Uterus (tissue), 4 donors: ENCODE data around the gene SIT1. TPM values are rescaled to one million over a fixed set of nuclear protein-coding genes. Genes with fewer than 3 reads are reported as not detected.

ENCODE experiments used
- DNase-seq, 2 donors: peaks; one replicate each; pipeline ENCODE4 v3.0.0-alpha.2; 2019 to 2020
- H3K27ac ChIP-seq, 2 donors: fragments of 200-600 bp; sonication (generic); 1 replicate in 1 of 2; 2 replicates in 1 of 2; pipeline ENCODE4 v1.5.1; 2016 to 2018
- H3K27me3 ChIP-seq, 2 donors: fragments of 200-600 bp; sonication (generic); one replicate each; pipeline ENCODE4 v1.5.1; 2018 to 2019; ENCODE audit warnings: control low read depth in 1 of 2
- H3K36me3 ChIP-seq, 2 donors: fragments of 200-600 bp; sonication (generic); one replicate each; pipeline ENCODE4 v1.5.1; 2019; ENCODE audit warnings: control low read depth in 1 of 2
- H3K4me1 ChIP-seq, 2 donors: fragments of 200-600 bp; sonication (generic); one replicate each; pipeline ENCODE4 v1.5.1; 2018 to 2019; ENCODE audit warnings: control low read depth in 1 of 2
- H3K4me3 ChIP-seq, 2 donors: fragments of 200-600 bp; sonication (generic); 1 replicate in 1 of 2; 2 replicates in 1 of 2; pipeline ENCODE4 v1.5.1; 2018 to 2019; ENCODE audit warnings: mild to moderate bottlenecking in 1 of 2
- H3K9me3 ChIP-seq, 2 donors: fragments of 200-600 bp; sonication (generic); one replicate each; pipeline ENCODE4 v1.5.1; 2019; ENCODE audit warnings: control low read depth in 1 of 2
- POLR2A ChIP-seq, 2 donors: fragments of 450-650 bp; IDR thresholded peaks; one replicate each; pipeline ENCODE4 v1.6.1; 2016; ENCODE audit warnings: antibody characterized with exemption in 2 of 2, mild to moderate bottlenecking in 1 of 2, moderate library complexity in 1 of 2
- intact Hi-C: fragments of 100-400 bp; cut with DNase I; formaldehyde crosslinking; loops from one replicate; pipeline ENCODE4 v1.15.1; 2023; ENCODE audit warnings: low total_unique reads
- total RNA-seq, 4 donors: library from RNA; depleted of rRNA in 3 of 4; stranded (reverse); fragments of >200 nt in 3 of 4; gene quantifications; one replicate each; pipeline versions ENCODE4 v1.1.0 to v1.2.4, GENCODE V29; 2014 to 2023
- TF ChIP-seq, protein P1 (sequence below), 4 experiments: fragments of 200-600 bp in 2 of 4; fragments of 450-650 bp in 2 of 4; sonication (generic) in 2 of 4; IDR thresholded peaks; one replicate each; pipeline ENCODE4 v1.5.1; 2016 to 2019; ENCODE audit warnings: antibody characterized with exemption in 4 of 4, mild to moderate bottlenecking in 2 of 4, moderate library complexity in 1 of 4
- donor health status: DM: yes; HTN: yes; CAD: no.

The SIT1 gene, protein sequence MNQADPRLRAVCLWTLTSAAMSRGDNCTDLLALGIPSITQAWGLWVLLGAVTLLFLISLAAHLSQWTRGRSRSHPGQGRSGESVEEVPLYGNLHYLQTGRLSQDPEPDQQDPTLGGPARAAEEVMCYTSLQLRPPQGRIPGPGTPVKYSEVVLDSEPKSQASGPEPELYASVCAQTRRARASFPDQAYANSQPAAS
- total RNA-seq: under 1 TPM in 2 of 4 donors, not detected in 2; 0.21 to 0.51 TPM

DNA sequence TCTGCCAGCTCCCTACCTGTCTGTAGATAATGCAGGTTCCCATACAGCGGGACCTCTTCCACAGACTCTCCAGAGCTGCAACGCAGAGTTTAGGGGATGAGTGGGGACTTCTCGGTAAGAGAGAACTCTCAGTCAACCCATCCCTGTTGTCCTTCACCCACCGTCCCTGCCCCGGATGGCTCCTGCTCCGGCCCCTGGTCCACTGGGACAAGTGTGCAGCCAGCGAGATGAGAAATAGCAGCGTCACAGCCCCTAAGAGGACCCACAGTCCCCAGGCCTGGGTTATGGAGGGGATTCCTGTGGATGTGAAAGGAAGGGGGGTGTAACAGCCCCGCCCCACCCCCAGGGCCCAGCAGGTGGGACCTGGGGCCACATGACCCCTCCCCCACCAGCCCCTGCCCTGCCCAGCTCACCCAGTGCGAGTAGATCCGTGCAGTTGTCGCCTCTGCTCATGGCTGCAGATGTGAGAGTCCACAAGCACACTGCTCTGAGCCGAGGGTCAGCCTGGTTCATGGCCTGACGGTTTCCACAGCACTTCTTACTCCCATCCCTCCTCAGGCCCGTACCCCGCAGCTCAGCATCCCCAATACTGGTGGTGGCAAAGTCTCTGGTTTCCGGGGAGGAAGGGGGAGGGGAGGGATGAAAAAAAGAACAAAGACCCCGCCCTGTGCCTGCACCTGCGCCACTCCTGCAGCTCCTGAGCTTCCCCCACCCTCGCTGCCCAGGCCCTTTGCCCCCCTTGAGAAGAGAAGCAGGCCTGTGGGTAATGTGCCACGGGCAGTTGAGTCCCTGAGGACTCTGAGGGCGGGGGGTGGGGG lies at the start of gene SIT1:
Gene SIT1 (minus strand): TSS at position 591 of the 818 bp plus-strand sequence. CDS start 78 bp downstream, at position 513.
- TF ChIP-seq, protein P1, sequence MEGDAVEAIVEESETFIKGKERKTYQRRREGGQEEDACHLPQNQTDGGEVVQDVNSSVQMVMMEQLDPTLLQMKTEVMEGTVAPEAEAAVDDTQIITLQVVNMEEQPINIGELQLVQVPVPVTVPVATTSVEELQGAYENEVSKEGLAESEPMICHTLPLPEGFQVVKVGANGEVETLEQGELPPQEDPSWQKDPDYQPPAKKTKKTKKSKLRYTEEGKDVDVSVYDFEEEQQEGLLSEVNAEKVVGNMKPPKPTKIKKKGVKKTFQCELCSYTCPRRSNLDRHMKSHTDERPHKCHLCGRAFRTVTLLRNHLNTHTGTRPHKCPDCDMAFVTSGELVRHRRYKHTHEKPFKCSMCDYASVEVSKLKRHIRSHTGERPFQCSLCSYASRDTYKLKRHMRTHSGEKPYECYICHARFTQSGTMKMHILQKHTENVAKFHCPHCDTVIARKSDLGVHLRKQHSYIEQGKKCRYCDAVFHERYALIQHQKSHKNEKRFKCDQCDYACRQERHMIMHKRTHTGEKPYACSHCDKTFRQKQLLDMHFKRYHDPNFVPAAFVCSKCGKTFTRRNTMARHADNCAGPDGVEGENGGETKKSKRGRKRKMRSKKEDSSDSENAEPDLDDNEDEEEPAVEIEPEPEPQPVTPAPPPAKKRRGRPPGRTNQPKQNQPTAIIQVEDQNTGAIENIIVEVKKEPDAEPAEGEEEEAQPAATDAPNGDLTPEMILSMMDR (IDR thresholded peaks at IDR 0.05): no peak
- no peak for TF ChIP-seq POLR2A (IDR thresholded peaks at IDR 0.05)
- no peak within 1 kb of the TSS for H3K4me3 ChIP-seq
- DNase-seq: no peak
- H3K27ac ChIP-seq: no peak within 1 kb of the TSS
- no peaks in the 10 kb centered on the region for H3K4me1 ChIP-seq
- no peaks in the 10 kb centered on the region for H3K9me3 ChIP-seq
- intact Hi-C loops: no loop called here
- H3K27me3 ChIP-seq: no peaks in the 10 kb centered on the region
- H3K36me3 ChIP-seq: no peaks in the 10 kb centered on the region

DNA sequence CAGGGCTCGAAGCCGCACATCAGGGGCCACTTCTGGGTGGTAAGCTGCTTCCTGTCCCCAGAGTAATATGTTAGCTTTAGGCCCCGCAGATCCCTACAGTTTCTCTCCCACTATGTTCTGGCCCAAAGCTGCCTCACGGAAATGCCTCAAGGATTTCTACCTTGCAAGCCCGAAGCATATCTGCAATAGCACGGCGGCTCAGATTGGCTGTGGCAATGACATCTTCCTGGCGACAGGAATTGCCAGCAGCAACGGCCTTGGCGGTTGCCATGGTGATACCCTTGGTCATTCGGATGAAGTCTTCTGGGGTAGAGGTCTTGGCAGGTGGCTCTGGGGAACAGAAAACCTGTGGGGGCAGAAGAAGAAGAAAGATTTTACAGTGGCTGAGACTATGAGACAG lies 49.3 kb upstream of the SIT1 start:
- no peak for DNase-seq
- intact Hi-C loops: no loop called here
- Histone ChIP-seq H3K27ac (no peak overlapping the region), H3K36me3 (no peaks in the 10 kb centered on the region), H3K9me3 (no peaks in the 10 kb centered on the region), H3K4me1 (no peaks in the 10 kb centered on the region), H3K27me3 (no peaks in the 10 kb centered on the region), H3K4me3 (no peak overlapping the region)
- TF ChIP-seq POLR2A (IDR thresholded peaks at IDR 0.05): no peak
- TF ChIP-seq, protein P1 (IDR thresholded peaks at IDR 0.05): no peak

DNA sequence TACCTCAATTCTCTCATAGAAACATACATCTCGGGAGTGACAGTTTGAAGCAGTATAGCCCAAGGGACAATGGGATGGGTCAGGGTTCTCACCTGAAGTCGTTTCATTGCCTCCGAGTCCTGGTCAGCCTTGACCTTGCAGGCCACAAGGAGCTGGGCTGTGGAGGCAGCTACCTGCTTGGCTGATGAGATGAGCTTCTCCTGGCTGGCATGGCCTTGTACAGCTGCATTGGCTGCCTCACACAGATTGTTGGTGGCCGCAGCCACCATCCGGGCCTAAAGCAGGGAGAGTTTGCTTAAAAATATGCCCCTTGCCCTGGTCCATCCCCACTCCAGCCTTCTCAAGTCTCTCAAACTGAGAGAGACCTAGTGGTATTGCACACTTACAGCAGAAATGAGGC lies 47.5 kb upstream of the SIT1 start:
- DNase-seq: no peak
- Histone ChIP-seq H3K9me3 (no peaks in the 10 kb centered on the region), H3K27me3 (no peaks in the 10 kb centered on the region), H3K27ac (peak overlapping the region in 1 of 2 donors; percentile 62), H3K36me3 (no peaks in the 10 kb centered on the region), H3K4me1 (no peaks in the 10 kb centered on the region), H3K4me3 (no peak overlapping the region)
- TF ChIP-seq, protein P1 (IDR thresholded peaks at IDR 0.05): no peak
- TF ChIP-seq POLR2A (IDR thresholded peaks at IDR 0.05): no peak
- intact Hi-C loops: no loop called here

DNA sequence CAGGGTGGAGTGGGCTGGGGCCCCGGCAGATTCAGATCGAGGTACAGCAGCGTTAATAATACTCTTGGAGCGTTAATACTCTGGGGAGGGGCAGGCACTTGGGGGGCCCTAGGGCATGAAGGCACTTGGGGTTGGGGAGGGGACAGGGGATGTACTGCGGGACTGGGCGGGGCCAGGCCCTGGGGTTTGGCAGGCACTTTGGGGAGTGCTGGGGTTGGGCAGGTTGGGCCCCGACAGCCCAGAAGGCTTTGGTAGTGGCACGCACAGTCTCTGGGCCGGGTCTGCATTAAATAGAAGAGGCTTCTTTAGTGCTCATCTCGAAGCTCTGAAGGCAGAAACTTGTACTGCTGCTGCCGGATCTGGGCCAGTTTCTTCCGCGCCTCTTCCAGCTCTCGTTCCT lies 46.8 kb upstream of the SIT1 start:
- TF ChIP-seq, protein P1 (IDR thresholded peaks at IDR 0.05): no peak
- TF ChIP-seq POLR2A (IDR thresholded peaks at IDR 0.05): no peak
- H3K4me1 ChIP-seq: no peaks in the 10 kb centered on the region
- no peaks in the 10 kb centered on the region for H3K9me3 ChIP-seq
- intact Hi-C loops: no loop called here
- no peaks in the 10 kb centered on the region for H3K36me3 ChIP-seq
- H3K4me3 ChIP-seq: no peak overlapping the region
- DNase-seq: peak in 1 of 2 donors; percentile 23
- peak overlapping the region; percentile 55 to 62 for H3K27ac ChIP-seq
- H3K27me3 ChIP-seq: no peaks in the 10 kb centered on the region
